Measurements from ENCODE around the gene SERP1.

The SERP1 gene

GRCh38 chr3:150546226-150547044, at the start of gene SERP1, which contains the start of gene EIF2A:
Gene SERP1 (minus strand): TSS chr3:150546496. CDS start chr3:150546135, 361 bp downstream.
Gene EIF2A (plus strand): TSS chr3:150546787. CDS start chr3:150546803, 16 bp downstream.
- DNase-seq (ENCODE audit: low read depth in 2 of 2, low spot score in 1 of 2) = peak; percentile 98

- DNase-seq (ENCODE audit: low read depth in 2 of 2, low spot score in 1 of 2) = no peak
Observed at GRCh38 chr3:150594150-150594549, 47.9 kb upstream of the SERP1 start.

DNA sequence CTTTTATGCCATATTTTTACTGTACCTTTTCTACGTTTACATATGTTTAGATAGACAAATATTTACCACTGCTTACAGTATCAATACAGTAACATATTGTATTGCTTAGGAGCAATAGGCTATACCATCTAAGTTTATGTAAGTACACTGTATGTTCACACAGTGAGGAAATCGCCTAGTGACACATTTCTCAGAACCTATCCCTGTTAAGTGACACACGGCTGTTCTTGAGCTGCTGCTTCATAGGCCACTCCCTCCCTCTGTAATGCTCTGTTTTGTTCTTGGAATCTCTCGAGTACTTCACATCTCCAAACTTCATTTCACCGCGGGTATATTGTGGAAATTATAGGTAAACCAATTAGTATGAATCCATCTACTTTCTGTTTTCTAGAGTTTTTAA, 43.5 kb upstream of the SERP1 start:
- no peak for DNase-seq (ENCODE audit: low read depth in 2 of 2, low spot score in 1 of 2)

- DNase-seq (ENCODE audit: low read depth in 2 of 2, low spot score in 1 of 2) = no peak
Observed at GRCh38 chr3:150588027-150588830, 41.9 kb upstream of the SERP1 start.

DNA sequence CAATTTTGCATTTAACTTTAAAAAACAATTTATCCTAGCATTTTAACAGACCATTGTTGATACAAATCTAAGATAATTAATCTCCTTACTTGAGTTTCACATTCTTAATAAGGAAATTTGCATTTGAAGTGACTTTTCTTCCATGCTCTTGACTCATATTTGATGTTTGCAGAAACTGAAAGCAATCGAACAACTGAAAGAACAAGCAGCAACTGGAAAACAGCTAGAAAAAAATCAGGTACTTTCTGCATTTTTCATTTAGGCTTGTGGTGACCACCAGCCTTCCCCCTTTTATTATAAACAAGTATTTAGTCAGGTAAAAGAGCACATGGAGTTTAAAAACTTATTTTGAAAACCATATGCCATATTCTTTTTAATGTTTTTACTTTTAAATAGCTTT, 36.7 kb upstream of the SERP1 start:
- no peak for DNase-seq (ENCODE audit: low read depth in 2 of 2, low spot score in 1 of 2)

- DNase-seq (ENCODE audit: low read depth in 2 of 2, low spot score in 1 of 2) = no peak
Observed at GRCh38 chr3:150582620-150583019, 36.3 kb upstream of the SERP1 start.

GRCh38 chr3:150581174-150581573, 34.9 kb upstream of the SERP1 start:
- DNase-seq (ENCODE audit: low read depth in 2 of 2, low spot score in 1 of 2) = no peak

GRCh38 chr3:150577855-150578254, 31.6 kb upstream of the SERP1 start:
- no peak for DNase-seq (ENCODE audit: low read depth in 2 of 2, low spot score in 1 of 2)

DNA sequence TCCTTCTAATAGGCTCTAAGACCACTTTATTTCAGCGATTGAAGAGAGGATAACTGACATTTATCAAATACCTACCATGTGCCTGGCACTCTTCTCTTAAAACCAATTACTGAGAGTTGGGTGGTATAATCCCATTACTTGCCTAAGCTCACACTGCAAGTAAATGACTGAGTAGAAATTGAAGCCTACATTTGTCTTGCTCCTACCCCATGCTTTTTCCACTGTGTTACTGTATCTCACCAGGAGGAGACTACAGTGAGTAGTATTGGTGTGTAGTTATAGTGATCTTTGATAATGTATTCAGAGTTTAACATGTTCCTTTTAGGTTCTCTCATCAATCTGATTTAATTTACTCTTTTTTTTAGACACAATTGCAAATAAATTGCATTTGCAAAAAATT, 21.0 kb upstream of the SERP1 start:
- no peak for DNase-seq (ENCODE audit: low read depth in 2 of 2, low spot score in 1 of 2)

- no peak for DNase-seq (ENCODE audit: low read depth in 2 of 2, low spot score in 1 of 2)
Observed at GRCh38 chr3:150564243-150564642, 17.9 kb upstream of the SERP1 start.

DNA sequence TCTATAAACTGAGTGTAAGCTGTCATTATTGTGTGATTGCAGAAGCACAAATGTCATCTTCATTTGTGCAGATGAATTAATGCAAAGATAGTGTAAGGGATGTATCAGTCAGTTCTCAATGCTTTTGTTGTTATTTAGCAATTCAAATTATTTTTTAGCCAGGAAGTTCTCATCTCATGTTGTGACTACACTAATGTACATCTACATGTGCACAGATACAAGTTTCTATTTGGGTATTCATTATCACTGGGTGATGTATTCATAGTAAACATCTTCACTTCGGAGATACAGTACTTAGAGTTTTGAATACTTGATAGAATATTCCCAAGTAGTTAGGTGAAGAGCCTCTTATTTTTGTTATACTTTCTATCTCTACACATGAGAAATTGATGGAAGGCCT, 11.4 kb upstream of the SERP1 start:
- no peak for DNase-seq (ENCODE audit: low read depth in 2 of 2, low spot score in 1 of 2)

- no peak for DNase-seq (ENCODE audit: low read depth in 2 of 2, low spot score in 1 of 2)
Observed at GRCh38 chr3:150556792-150557191, 10.5 kb upstream of the SERP1 start.

DNA sequence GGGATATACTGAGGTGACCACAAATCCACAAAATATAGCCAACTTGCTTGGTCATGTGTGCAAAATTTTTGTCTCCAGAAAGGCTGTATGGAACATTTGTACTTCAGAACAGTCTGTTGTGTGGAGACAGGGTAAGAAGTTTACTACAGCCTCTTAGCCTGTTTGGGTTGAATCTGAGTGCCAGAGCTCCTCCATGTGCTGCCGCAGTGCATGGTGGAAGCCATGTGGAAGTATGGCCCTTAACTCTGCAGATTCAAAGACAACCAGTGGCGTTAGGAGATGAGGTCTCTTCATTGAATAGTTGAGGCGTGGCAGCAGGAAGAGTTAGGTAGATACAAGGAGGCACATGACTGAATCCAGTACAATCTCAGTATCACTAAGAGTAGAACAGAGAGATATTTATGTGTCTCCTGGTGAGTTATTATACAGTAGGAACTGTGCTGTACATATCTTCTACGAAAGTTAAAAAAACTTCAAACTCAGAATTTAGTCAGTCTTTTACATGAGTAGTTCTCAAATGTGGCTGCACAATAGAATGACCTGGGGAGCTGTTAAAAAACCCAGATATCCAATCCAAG, 9.7 kb upstream of the SERP1 start:
- no peak for DNase-seq (ENCODE audit: low read depth in 2 of 2, low spot score in 1 of 2)

GRCh38 chr3:150547045-150547741, 897 bp upstream of the SERP1 start:
- DNase-seq (ENCODE audit: low read depth in 2 of 2, low spot score in 1 of 2) = no peak

DNA sequence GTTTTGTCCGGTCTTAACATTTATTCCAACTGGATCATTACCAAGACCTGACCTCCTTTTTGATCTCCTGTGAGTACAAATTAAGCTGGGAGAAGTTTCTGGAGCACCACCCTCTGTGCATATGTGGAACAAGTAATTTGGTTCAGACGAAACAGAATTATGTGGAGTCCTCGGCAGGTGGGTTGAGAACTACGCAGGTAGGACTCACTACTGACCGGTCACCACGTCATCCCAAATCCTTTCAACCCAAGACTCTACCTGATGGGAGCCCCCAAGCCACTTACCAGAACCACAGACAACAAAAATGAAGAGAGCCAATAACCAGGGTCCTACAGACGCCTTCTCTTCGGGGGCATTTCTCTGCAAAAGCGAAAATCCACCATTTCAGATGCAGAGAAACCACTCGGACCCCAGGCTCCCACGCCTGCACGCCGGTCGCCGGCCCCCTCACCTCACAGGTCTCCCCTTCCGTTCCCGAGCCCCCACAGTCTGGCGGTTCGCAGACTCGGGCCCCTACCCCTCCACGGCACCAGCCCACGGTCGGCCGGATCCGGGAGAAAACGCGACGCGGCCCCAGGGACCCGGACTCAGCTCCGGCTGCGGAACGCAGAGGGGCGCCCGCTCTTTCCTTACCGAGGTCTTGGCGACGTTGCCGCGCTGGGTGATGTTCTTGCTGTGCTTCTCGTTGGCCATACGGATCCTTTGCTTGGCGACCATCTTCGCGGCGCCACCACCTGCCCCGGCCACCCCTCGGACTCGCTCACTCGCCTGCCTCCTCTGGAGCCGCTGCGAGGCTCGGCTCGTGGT, 674 bp downstream of the SERP1 start:
- DNase-seq (ENCODE audit: low read depth in 2 of 2, low spot score in 1 of 2) = peak in 1 of 2 donors; percentile 5

DNA sequence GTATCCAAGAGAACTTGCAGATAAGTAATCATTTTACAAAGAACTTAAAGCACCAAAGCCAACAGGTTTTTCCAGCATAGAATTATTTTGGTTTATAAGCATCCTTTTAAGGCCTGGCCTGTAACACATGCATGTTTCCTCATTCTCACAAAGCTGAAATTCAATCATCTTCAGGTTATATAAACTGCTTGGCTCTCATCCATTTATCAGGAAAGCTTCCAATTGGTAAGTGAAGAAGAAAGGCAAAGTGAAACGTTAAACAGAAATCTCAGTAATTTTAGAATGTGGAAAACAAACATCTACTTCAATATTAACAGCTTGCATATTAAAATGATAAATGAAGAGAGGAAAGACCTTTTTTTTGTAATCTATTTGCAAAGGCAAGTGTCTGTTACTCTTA, 1.6 kb downstream of the SERP1 start:
- no peak for DNase-seq (ENCODE audit: low read depth in 2 of 2, low spot score in 1 of 2)

GRCh38 chr3:150544041-150544440, 2.3 kb downstream of the SERP1 start:
- DNase-seq (ENCODE audit: low read depth in 2 of 2, low spot score in 1 of 2) = no peak

- DNase-seq (ENCODE audit: low read depth in 2 of 2, low spot score in 1 of 2) = no peak
Observed at GRCh38 chr3:150543531-150543930, 2.8 kb downstream of the SERP1 start.

GRCh38 chr3:150543128-150543527, 3.2 kb downstream of the SERP1 start:
- no peak for DNase-seq (ENCODE audit: low read depth in 2 of 2, low spot score in 1 of 2)

DNA sequence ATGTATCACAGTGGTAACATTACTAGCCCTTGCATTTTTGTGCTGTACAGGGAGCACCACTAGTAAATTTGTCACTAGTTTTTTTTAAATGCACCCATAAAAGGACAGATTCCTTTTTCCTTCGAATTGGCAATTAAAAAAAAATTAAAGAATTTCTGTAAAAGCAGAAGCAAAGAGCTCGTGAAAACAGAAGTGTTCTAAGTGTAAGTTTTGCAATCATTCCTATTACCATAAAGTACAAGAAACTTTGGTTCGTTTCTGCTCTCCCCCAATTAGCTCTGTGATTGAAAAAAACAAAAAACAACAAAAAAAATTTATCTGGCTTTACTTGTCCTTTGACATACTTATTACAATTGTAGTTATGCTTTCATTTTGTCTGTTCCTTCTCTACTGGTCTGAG, 5.3 kb downstream of the SERP1 start:
- DNase-seq (ENCODE audit: low read depth in 2 of 2, low spot score in 1 of 2) = no peak
